GM13977 (cell line): ENCODE data around the gene KCTD12.

Experiments used
- DNase-seq: peaks from one replicate; pipeline ENCODE4 v3.0.0; 2012; ENCODE audit warnings: low spot score
- CTCF ChIP-seq: IDR thresholded peaks from 2 replicates; pipeline ENCODE4 v1.5.1; 2012; ENCODE audit warnings: mild to moderate bottlenecking, control low read depth; ENCODE audit not compliant: insufficient read depth; ENCODE audit errors: extremely low read depth, missing control alignments
- in situ Hi-C: fragments of 300-500 bp; cut with MboI; formaldehyde crosslinking; loops from one replicate; pipeline ENCODE4 v1.12.0; 2022; ENCODE audit warnings: low sequenced_read_pairs, low pct_unique_long_range_greater_than_20kb, mixed read lengths, inconsistent platforms; ENCODE audit not compliant: unreplicated experiment

The KCTD12 gene

GRCh38 chr13:76884186-76884906 is 1.9 kb downstream of the KCTD12 start:
- TF ChIP-seq CTCF = no peak
- no peak for DNase-seq
- in situ Hi-C loops = no loop called here

GRCh38 chr13:76883236-76883635 is 3.0 kb downstream of the KCTD12 start:
- in situ Hi-C loops = no loop called here
- no peak for DNase-seq
- no peak for TF ChIP-seq CTCF

GRCh38 chr13:76882431-76882830 is 3.8 kb downstream of the KCTD12 start:
- no peak for DNase-seq
- in situ Hi-C loops = no loop called here
- TF ChIP-seq CTCF = no peak

- DNase-seq = no peak
- in situ Hi-C loops = no loop called here
- TF ChIP-seq CTCF = no peak
Observed at GRCh38 chr13:76879883-76880270, 6.3 kb downstream of the KCTD12 start.

GRCh38 chr13:76879203-76879882 is 6.9 kb downstream of the KCTD12 start:
- no peak for TF ChIP-seq CTCF
- in situ Hi-C loops = no loop called here
- DNase-seq = peak; percentile 63

- in situ Hi-C loops = no loop called here
- no peak for TF ChIP-seq CTCF
Observed at GRCh38 chr13:76878043-76878442, 8.2 kb downstream of the KCTD12 start.

More at GRCh38 chr13:76878043-76878442, 8.2 kb downstream of the KCTD12 start:
- DNase-seq = no peak
